ENCODE data around the gene ADAMTS13.

DNA sequence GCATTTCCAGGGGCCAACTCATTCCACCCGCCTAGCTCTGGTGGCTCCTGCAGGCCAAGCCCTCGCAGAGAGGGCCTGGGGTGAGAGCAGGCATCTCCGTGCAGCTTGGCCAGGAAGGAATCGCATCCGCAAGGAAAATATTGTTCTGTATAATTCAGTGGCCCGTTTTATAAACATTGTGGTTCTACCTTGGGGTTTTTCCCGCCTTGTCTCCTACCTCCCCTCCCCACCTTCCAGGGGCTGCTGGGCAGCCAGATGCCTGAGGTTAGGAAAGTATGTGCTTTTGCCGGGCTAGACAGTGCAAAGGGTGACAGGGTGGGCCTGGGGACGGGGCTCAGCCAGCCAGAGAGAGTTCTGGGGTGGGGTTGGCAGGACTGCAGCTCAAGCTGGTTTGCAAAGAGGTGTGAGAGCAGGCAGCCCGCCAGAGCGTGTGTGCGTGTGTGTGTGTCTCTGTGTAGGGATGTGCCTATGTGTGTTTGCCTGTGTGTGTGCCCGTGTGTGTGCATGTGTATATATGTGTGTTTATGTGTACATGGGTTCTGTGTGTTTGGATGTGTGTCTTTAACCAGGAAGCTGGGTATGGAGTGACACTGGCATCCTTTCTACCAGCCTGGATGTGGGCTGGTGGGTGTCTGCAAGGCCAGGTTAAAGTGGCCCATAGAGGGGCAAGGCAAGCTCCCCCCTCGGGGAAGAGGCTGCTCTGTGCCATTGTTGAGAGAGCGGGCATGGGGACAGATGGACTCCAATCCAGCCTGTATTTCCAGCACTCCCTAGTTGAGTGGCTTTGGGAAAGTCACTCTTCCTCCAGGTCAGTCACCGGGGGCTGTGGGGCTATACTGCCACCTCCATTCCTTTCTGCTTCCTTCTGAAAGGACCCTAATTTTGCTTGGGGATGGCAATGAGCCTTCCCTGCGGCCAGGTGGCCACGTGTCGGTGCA is 67.4 kb downstream of the ADAMTS13 start:
- TF ChIP-seq FOXP1 (CRISPR knock-in tag; IDR thresholded peaks at IDR 0.05; ENCODE audit: borderline replicate concordance) (no peak), CREB1 (CRISPR knock-in tag; IDR thresholded peaks at IDR 0.05) (no peak), IRF2 (CRISPR knock-in tag; IDR thresholded peaks at IDR 0.05; ENCODE audit: borderline replicate concordance, low read depth) (no peak), PRRX2 (CRISPR knock-in tag; IDR thresholded peaks at IDR 0.05) (no peak), CBFB (CRISPR knock-in tag; IDR thresholded peaks at IDR 0.05; ENCODE audit: low read depth) (no peak)
- TF ChIP-seq, protein P1, sequence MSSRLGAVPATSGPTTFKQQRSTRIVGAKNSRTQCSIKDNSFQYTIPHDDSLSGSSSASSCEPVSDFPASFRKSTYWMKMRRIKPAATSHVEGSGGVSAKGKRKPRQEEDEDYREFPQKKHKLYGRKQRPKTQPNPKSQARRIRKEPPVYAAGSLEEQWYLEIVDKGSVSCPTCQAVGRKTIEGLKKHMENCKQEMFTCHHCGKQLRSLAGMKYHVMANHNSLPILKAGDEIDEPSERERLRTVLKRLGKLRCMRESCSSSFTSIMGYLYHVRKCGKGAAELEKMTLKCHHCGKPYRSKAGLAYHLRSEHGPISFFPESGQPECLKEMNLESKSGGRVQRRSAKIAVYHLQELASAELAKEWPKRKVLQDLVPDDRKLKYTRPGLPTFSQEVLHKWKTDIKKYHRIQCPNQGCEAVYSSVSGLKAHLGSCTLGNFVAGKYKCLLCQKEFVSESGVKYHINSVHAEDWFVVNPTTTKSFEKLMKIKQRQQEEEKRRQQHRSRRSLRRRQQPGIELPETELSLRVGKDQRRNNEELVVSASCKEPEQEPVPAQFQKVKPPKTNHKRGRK (CRISPR knock-in tag; IDR thresholded peaks at IDR 0.05; ENCODE audit: borderline replicate concordance), result no peak
- TF ChIP-seq, protein P2, sequence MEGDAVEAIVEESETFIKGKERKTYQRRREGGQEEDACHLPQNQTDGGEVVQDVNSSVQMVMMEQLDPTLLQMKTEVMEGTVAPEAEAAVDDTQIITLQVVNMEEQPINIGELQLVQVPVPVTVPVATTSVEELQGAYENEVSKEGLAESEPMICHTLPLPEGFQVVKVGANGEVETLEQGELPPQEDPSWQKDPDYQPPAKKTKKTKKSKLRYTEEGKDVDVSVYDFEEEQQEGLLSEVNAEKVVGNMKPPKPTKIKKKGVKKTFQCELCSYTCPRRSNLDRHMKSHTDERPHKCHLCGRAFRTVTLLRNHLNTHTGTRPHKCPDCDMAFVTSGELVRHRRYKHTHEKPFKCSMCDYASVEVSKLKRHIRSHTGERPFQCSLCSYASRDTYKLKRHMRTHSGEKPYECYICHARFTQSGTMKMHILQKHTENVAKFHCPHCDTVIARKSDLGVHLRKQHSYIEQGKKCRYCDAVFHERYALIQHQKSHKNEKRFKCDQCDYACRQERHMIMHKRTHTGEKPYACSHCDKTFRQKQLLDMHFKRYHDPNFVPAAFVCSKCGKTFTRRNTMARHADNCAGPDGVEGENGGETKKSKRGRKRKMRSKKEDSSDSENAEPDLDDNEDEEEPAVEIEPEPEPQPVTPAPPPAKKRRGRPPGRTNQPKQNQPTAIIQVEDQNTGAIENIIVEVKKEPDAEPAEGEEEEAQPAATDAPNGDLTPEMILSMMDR (IDR thresholded peaks at IDR 0.05), result no peak
